ENCODE data around the gene ZRANB3. TPM values are rescaled to one million over a fixed set of nuclear protein-coding genes. Genes with fewer than 3 reads are reported as not detected.
"Not testable (repeated sequence)": the region's sequence is repeated elsewhere in the genome, so short reads cannot be mapped to it uniquely, and the experiment has no call there.

The ZRANB3 gene
- polyA plus RNA-seq, 1 experiment = 3.3 TPM

DNA sequence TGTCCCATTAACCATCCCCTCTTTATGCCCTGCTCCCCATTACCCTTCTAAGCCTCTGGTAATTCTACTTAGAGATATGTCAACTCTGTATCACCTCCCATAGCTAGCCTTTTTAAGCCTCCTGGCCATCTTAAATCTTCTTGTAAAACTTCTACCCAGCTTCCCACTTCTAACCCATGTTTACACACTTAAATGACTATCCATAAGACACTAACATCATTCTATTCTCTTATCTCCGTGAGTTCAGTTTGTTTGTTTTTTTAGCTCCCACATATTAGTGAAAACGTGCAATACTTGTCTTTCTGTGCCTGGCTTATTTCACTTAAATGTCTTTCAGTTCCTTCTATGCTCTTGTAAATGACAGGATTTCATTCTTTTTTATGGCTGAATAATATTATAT, 436.5 kb downstream of the ZRANB3 start:
- Histone ChIP-seq H3K36me3 (ENCODE audit: control insufficient read depth, insufficient read depth, low read length) (peaks cover 1% of the 10 kb centered on the region; the same call in 1 of the 2 replicates), H3K27me3 (ENCODE audit: control insufficient read depth, insufficient read depth, low read length) (no peaks in the 10 kb centered on the region), H3K4me3 (ENCODE audit: low read depth, low read length) (no peak overlapping the region)
- no peak for TF ChIP-seq CTCF (IDR thresholded peaks at IDR 0.05; ENCODE audit: insufficient read depth, low read depth, low read length)
- ChIA-PET POLR2A (no interaction called here), CTCF (no interaction called here)
- DNase-seq (ENCODE audit: low read depth) = no peak

DNA sequence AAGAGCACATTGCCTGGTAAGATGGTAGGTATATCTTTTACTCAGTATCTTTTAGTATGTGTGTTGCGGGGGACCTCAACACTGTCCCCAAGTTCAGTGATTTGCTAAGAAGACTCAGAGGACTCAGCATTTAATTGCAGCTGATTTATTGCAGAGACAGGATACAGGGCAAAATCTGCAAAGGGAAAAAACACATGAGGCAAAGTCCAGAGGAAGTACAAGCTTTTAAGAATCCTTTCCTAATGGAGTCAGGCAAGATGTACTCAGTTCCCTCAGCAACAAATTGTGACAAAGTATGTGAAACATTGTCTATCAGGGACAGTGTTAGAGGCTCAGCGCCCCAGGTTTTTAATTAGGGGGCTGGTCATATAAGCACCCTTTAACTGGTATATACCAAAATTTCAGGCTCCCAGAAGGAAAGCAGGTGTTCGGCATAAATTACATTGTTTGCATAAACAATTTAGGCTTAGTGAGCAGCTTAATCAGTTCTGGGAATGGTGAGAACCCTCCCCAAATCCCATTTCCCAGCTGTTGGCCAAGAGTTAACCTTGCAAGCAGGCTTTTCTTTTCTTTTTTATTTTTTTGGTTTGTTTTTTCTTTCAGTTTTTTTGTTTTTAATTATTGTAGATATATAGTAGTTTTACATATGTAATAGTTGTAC, 437.2 kb downstream of the ZRANB3 start:
- ChIA-PET CTCF (interaction anchor here (0.6 kb wide), 1 partner anchor 685 kb away, joined by 3 read pairs; no protein-coding TSS in a partner anchor), POLR2A (no interaction called here)
- no peaks in the 10 kb centered on the region for H3K27me3 ChIP-seq (ENCODE audit: control insufficient read depth, insufficient read depth, low read length)
- TF ChIP-seq CTCF (IDR thresholded peaks at IDR 0.05; ENCODE audit: insufficient read depth, low read depth, low read length) = no peak
- H3K4me3 ChIP-seq (ENCODE audit: low read depth, low read length) = no peak overlapping the region
- peaks cover 1% of the 10 kb centered on the region; the same call in 1 of the 2 replicates for H3K36me3 ChIP-seq (ENCODE audit: control insufficient read depth, insufficient read depth, low read length)
- DNase-seq (ENCODE audit: low read depth) = no peak

DNA sequence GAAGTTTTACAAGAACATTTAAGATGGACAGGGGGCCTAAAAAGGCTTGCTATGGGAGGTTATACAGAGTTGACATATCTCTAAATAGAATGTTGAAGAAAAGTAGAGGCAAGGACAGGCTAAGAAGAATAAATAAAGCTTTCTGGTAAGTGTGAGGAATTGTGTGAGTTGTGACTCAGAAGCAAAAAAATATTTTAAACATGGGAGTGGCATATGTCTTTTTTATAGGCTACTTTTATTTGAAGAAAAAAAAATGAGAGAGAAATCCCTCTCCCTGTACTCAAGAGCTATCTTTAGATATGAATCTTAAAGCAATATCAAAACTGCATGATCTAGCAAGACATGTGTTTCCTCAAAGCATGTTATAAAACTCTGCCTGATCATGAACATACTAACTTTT, 437.8 kb downstream of the ZRANB3 start:
- Histone ChIP-seq H3K36me3 (ENCODE audit: control insufficient read depth, insufficient read depth, low read length) (peaks cover 1% of the 10 kb centered on the region; the same call in 1 of the 2 replicates), H3K4me3 (ENCODE audit: low read depth, low read length) (no peak overlapping the region), H3K27me3 (ENCODE audit: control insufficient read depth, insufficient read depth, low read length) (no peaks in the 10 kb centered on the region)
- POLR2A ChIA-PET = interaction anchor here (0.6 kb wide), 1 partner anchor 277 kb away, joined by 3 read pairs; no protein-coding TSS in a partner anchor
- TF ChIP-seq CTCF (IDR thresholded peaks at IDR 0.05; ENCODE audit: insufficient read depth, low read depth, low read length) = no peak
- peak; percentile 9 for DNase-seq (ENCODE audit: low read depth)
- CTCF ChIA-PET = interaction anchor here (0.6 to 1.2 kb wide), 2 partner anchors 18 to 686 kb away, joined by 3 read pairs; no protein-coding TSS in a partner anchor

DNA sequence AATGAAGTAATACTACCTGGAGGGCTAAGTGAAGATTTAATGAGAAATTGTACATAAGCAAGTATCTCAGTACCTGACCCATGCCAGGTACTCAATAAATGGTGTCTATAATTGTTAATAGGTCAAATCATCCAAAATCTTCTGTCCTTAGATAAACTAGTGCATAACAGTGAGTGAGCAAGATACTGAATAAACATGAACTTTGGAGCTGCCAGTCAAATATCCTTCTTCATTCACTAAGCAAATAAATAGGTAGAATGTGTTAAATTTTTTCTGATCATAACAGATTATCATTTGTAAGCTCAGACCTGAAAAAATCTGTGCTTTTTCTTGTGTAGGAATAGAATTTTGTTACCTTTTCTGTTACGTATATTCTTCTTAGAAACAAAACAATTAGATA, 439.3 kb downstream of the ZRANB3 start:
- H3K4me3 ChIP-seq (ENCODE audit: low read depth, low read length) = no peak overlapping the region
- POLR2A ChIA-PET = no interaction called here
- H3K36me3 ChIP-seq (ENCODE audit: control insufficient read depth, insufficient read depth, low read length) = no peaks in the 10 kb centered on the region; the same call in 1 of the 2 replicates
- TF ChIP-seq CTCF (IDR thresholded peaks at IDR 0.05; ENCODE audit: insufficient read depth, low read depth, low read length) = no peak
- H3K27me3 ChIP-seq (ENCODE audit: control insufficient read depth, insufficient read depth, low read length) = no peaks in the 10 kb centered on the region
- CTCF ChIA-PET = interaction anchor here (1.2 kb wide), 1 partner anchor 19 kb away, joined by 3 read pairs; no protein-coding TSS in a partner anchor
- DNase-seq (ENCODE audit: low read depth) = no peak

DNA sequence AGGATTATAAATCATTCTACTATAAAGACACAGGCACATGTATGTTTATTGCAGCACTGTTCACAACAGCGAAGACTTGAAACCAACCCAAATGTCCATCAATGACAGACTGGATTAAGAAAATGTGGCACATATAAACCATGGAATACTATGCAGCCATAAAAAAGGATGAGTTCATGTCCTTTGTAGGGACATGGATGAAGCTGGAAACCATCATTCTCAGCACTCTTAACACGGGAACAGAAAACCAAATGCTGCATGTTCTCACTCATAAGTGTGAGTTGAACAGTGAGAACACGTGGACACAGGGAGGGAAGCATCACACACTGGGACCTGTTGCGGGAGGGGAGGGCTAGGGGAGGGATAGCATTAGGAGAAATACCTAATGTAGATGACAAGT, 441.4 kb downstream of the ZRANB3 start:
- H3K4me3 ChIP-seq (ENCODE audit: low read depth, low read length); CTCF ChIA-PET; POLR2A ChIA-PET; H3K27me3 ChIP-seq (ENCODE audit: control insufficient read depth, insufficient read depth, low read length); DNase-seq (ENCODE audit: low read depth); H3K36me3 ChIP-seq (ENCODE audit: control insufficient read depth, insufficient read depth, low read length): not testable (repeated sequence)

Small RNA genes within 50 kb of the gene (small RNA-seq; reads per million reads assigned to genes)
- gene SNORA40B (ENCODE audit: insufficient read length, low read depth, low replicate concordance) = not detected

Other genes starting within 250 kb of the ZRANB3 start
- gene R3HDM1, start 266 bp upstream of the ZRANB3 start, polyA plus RNA-seq (2011; rRNA removed) = 31.4 and 39.9 TPM in 2 replicates
- gene UBXN4, start 210.6 kb upstream of the ZRANB3 start, polyA plus RNA-seq (2011; rRNA removed) = 51.1 and 75.6 TPM in 2 replicates

Data from BJ (cell line).